WTC11 (cell line): ENCODE results near the gene MOB1B. TPM values are rescaled to one million over a fixed set of nuclear protein-coding genes. Genes with fewer than 3 reads are reported as not detected.

Experiments used
- ATF3 ChIP-seq: sonication (generic); formaldehyde crosslinking; conservative IDR thresholded peaks from 2 replicates; pipeline ENCODE4 v1.8.1; 2022; ENCODE audit warnings: mild to moderate bottlenecking, missing genetic modification reagents
- CREM ChIP-seq: sonication (generic); formaldehyde crosslinking; IDR thresholded peaks from 2 replicates; pipeline ENCODE4 v1.8.1; 2022; ENCODE audit warnings: mild to moderate bottlenecking, missing genetic modification reagents, moderate library complexity
- EMX1 ChIP-seq: fragments of 250-450 bp; sonication (Bioruptor Pico); IDR thresholded peaks from 2 replicates; pipeline ENCODE4 v1.8.0; 2021; ENCODE audit warnings: mild to moderate bottlenecking
- ESRRA ChIP-seq: sonication (generic); formaldehyde crosslinking; IDR thresholded peaks from 2 replicates; pipeline ENCODE4 v1.8.1; 2022; ENCODE audit warnings: mild to moderate bottlenecking, missing genetic modification reagents, borderline replicate concordance
- FOXK1 ChIP-seq: sonication (generic); formaldehyde crosslinking; IDR thresholded peaks from 2 replicates; pipeline ENCODE4 v1.8.0; 2022; ENCODE audit warnings: mild to moderate bottlenecking, moderate library complexity, missing genetic modification reagents
- FOXP1 ChIP-seq: sonication (generic); formaldehyde crosslinking; IDR thresholded peaks from 2 replicates; pipeline ENCODE4 v1.8.0; 2022; ENCODE audit warnings: missing genetic modification reagents, mild to moderate bottlenecking, moderate library complexity, borderline replicate concordance
- GABPB1 ChIP-seq: sonication (generic); formaldehyde crosslinking; IDR thresholded peaks from 2 replicates; pipeline ENCODE4 v1.8.1; 2023; ENCODE audit warnings: mild to moderate bottlenecking, missing genetic modification reagents
- GRHL2 ChIP-seq: fragments of 250-450 bp; sonication (Bioruptor Pico); IDR thresholded peaks from 2 replicates; pipeline ENCODE4 v1.8.0; 2022; ENCODE audit warnings: mild to moderate bottlenecking, moderate library complexity; ENCODE audit not compliant: insufficient replicate concordance, severe bottlenecking
- HMGA2 ChIP-seq: fragments of 250-450 bp; sonication (Bioruptor Pico); IDR thresholded peaks from 2 replicates; pipeline ENCODE4 v1.4.0; 2021; ENCODE audit warnings: mild to moderate bottlenecking, moderate library complexity
- IRF1 ChIP-seq: sonication (generic); formaldehyde crosslinking; IDR thresholded peaks from 2 replicates; pipeline ENCODE4 v1.8.0; 2023; ENCODE audit warnings: missing genetic modification reagents
- JAZF1 ChIP-seq: fragments of 250-450 bp; sonication (Bioruptor Pico); IDR thresholded peaks from 2 replicates; pipeline ENCODE4 v1.9.0; 2021; ENCODE audit warnings: moderate library complexity, mild to moderate bottlenecking, inconsistent platforms
- KAT7 ChIP-seq: sonication (generic); formaldehyde crosslinking; IDR thresholded peaks from 2 replicates; pipeline ENCODE4 v1.8.1; 2023; ENCODE audit warnings: missing genetic modification reagents, mild to moderate bottlenecking, borderline replicate concordance
- MXD4 ChIP-seq: fragments of 250-450 bp; sonication (Bioruptor Pico); IDR thresholded peaks from 2 replicates; pipeline ENCODE4 v1.8.0; 2021; ENCODE audit warnings: mild to moderate bottlenecking, moderate library complexity, borderline replicate concordance
- NFE2L1 ChIP-seq: sonication (generic); formaldehyde crosslinking; IDR thresholded peaks from 2 replicates; pipeline ENCODE4 v1.8.1; 2023; ENCODE audit warnings: missing genetic modification reagents
- NR1H2 ChIP-seq: sonication (generic); formaldehyde crosslinking; IDR thresholded peaks from 2 replicates; pipeline ENCODE4 v1.9.0; 2021; ENCODE audit warnings: mild to moderate bottlenecking, moderate library complexity, missing genetic modification reagents
- NR3C1 ChIP-seq: sonication (generic); formaldehyde crosslinking; conservative IDR thresholded peaks from 2 replicates; pipeline ENCODE4 v1.8.1; 2023; ENCODE audit warnings: low read depth, mild to moderate bottlenecking, missing genetic modification reagents
- PRDM15 ChIP-seq: sonication (generic); formaldehyde crosslinking; IDR thresholded peaks from 2 replicates; pipeline ENCODE4 v1.8.0; 2022; ENCODE audit warnings: missing genetic modification reagents
- RELA ChIP-seq: sonication (generic); formaldehyde crosslinking; IDR thresholded peaks from 2 replicates; pipeline ENCODE4 v1.8.1; 2022; ENCODE audit warnings: missing genetic modification reagents, mild to moderate bottlenecking, borderline replicate concordance
- RORB ChIP-seq: fragments of 250-450 bp; sonication (Bioruptor Pico); IDR thresholded peaks from 2 replicates; pipeline ENCODE4 v1.9.0; 2021; ENCODE audit warnings: mild to moderate bottlenecking
- TCF7 ChIP-seq: sonication (generic); formaldehyde crosslinking; IDR thresholded peaks from 2 replicates; pipeline ENCODE4 v1.8.0; 2022; ENCODE audit warnings: mild to moderate bottlenecking, low read depth, missing genetic modification reagents, moderate library complexity
- TEAD1 ChIP-seq: sonication (generic); formaldehyde crosslinking; IDR thresholded peaks from 2 replicates; pipeline ENCODE4 v1.8.0; 2022; ENCODE audit warnings: mild to moderate bottlenecking, missing genetic modification reagents
- ZNF121 ChIP-seq: sonication (generic); formaldehyde crosslinking; IDR thresholded peaks from 2 replicates; pipeline ENCODE4 v1.8.0; 2023; ENCODE audit warnings: missing genetic modification reagents
- ZNF219 ChIP-seq: sonication (generic); formaldehyde crosslinking; IDR thresholded peaks from 2 replicates; pipeline ENCODE4 v1.8.0; 2023; ENCODE audit warnings: missing genetic modification reagents, mild to moderate bottlenecking, borderline replicate concordance
- ZNF232 ChIP-seq: sonication (generic); formaldehyde crosslinking; IDR thresholded peaks from 2 replicates; pipeline ENCODE4 v1.8.0; 2022; ENCODE audit warnings: mild to moderate bottlenecking, missing genetic modification reagents
- ZNF423 ChIP-seq: fragments of 250-450 bp; sonication (Bioruptor Pico); IDR thresholded peaks from 2 replicates; pipeline ENCODE4 v2.1.2; 2022; ENCODE audit warnings: mild to moderate bottlenecking, moderate library complexity
- ZNF671 ChIP-seq: fragments of 250-450 bp; sonication (Bioruptor Pico); IDR thresholded peaks from 2 replicates; pipeline ENCODE4 v1.8.0; 2021; ENCODE audit warnings: mild to moderate bottlenecking
- total RNA-seq: library from RNA; stranded (reverse); gene quantifications from 3 replicates; pipeline ENCODE4 v1.2.3, GENCODE V29; 2021
- TF ChIP-seq, protein P1 (sequence below): sonication (generic); formaldehyde crosslinking; IDR thresholded peaks from 2 replicates; pipeline ENCODE4 v1.8.0; 2022; ENCODE audit warnings: mild to moderate bottlenecking, missing genetic modification reagents
- TF ChIP-seq, protein P2 (sequence below): fragments of 250-450 bp; sonication (Bioruptor Pico); IDR thresholded peaks from 2 replicates; pipeline ENCODE4 v2.1.2; 2022; ENCODE audit warnings: mild to moderate bottlenecking, moderate library complexity
- TF ChIP-seq, protein P3 (sequence below): sonication (generic); formaldehyde crosslinking; IDR thresholded peaks from 2 replicates; pipeline ENCODE4 v1.8.1; 2022; ENCODE audit warnings: mild to moderate bottlenecking, moderate library complexity, missing genetic modification reagents
- TF ChIP-seq, protein P4 (sequence below): sonication (generic); formaldehyde crosslinking; IDR thresholded peaks from 2 replicates; pipeline ENCODE4 v1.8.0; 2022; ENCODE audit warnings: mild to moderate bottlenecking, missing genetic modification reagents
- TF ChIP-seq, protein P5 (sequence below): sonication (generic); formaldehyde crosslinking; IDR thresholded peaks from 2 replicates; pipeline ENCODE4 v1.8.1; 2023; ENCODE audit warnings: mild to moderate bottlenecking, missing genetic modification reagents, moderate library complexity

MOB1B gene
- total RNA-seq, 1 experiment from 2014 or later: 28.0 TPM

- TF ChIP-seq JAZF1 (CRISPR knock-in tag) (no peak), ZNF232 (CRISPR knock-in tag) (no peak; the same call in 1 of the 2 replicates), RELA (CRISPR knock-in tag) (peak; percentile 53; the same call in 1 of the 2 replicates), ZNF423 (CRISPR knock-in tag) (no peak), TCF7 (no peak), MXD4 (CRISPR knock-in tag) (no peak), NFE2L1 (CRISPR knock-in tag) (0 out of 2 replicates have a peak, but pooled peaks have one; percentile 50), ATF3 (CRISPR knock-in tag) (no peak), TEAD1 (CRISPR knock-in tag) (peak; percentile 68), GRHL2 (CRISPR knock-in tag) (no peak), CREM (CRISPR knock-in tag) (no peak), HMGA2 (CRISPR knock-in tag) (no peak), ESRRA (peak; percentile 86; the same call in 1 of the 2 replicates), KAT7 (CRISPR knock-in tag) (0 out of 2 replicates have a peak, but pooled peaks have one; percentile 73), FOXP1 (peak; percentile 49), ZNF671 (CRISPR knock-in tag) (no peak), ZNF121 (CRISPR knock-in tag) (no peak), ZNF219 (no peak), NR3C1 (CRISPR knock-in tag) (no peak), EMX1 (CRISPR knock-in tag) (no peak), IRF1 (CRISPR knock-in tag) (no peak), FOXK1 (CRISPR knock-in tag) (peak; percentile 65; the same call in 1 of the 2 replicates), RORB (no peak), NR1H2 (CRISPR knock-in tag) (no peak), PRDM15 (CRISPR knock-in tag) (0 out of 2 replicates have a peak, but pooled peaks have one; percentile 29), GABPB1 (CRISPR knock-in tag) (peak; percentile 29; the same call in 1 of the 2 replicates)
- TF ChIP-seq, protein P1, sequence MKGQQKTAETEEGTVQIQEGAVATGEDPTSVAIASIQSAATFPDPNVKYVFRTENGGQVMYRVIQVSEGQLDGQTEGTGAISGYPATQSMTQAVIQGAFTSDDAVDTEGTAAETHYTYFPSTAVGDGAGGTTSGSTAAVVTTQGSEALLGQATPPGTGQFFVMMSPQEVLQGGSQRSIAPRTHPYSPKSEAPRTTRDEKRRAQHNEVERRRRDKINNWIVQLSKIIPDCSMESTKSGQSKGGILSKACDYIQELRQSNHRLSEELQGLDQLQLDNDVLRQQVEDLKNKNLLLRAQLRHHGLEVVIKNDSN (CRISPR knock-in tag): 0 out of 2 replicates have a peak, but pooled peaks have one; percentile 46
- TF ChIP-seq, protein P2, sequence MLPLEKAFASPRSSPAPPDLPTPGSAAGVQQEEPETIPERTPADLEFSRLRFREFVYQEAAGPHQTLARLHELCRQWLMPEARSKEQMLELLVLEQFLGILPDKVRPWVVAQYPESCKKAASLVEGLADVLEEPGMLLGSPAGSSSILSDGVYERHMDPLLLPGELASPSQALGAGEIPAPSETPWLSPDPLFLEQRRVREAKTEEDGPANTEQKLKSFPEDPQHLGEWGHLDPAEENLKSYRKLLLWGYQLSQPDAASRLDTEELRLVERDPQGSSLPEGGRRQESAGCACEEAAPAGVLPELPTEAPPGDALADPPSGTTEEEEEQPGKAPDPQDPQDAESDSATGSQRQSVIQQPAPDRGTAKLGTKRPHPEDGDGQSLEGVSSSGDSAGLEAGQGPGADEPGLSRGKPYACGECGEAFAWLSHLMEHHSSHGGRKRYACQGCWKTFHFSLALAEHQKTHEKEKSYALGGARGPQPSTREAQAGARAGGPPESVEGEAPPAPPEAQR (CRISPR knock-in tag): no peak
- TF ChIP-seq, protein P3, sequence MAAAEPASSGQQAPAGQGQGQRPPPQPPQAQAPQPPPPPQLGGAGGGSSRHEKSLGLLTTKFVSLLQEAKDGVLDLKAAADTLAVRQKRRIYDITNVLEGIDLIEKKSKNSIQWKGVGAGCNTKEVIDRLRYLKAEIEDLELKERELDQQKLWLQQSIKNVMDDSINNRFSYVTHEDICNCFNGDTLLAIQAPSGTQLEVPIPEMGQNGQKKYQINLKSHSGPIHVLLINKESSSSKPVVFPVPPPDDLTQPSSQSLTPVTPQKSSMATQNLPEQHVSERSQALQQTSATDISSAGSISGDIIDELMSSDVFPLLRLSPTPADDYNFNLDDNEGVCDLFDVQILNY: no peak
- TF ChIP-seq, protein P4, sequence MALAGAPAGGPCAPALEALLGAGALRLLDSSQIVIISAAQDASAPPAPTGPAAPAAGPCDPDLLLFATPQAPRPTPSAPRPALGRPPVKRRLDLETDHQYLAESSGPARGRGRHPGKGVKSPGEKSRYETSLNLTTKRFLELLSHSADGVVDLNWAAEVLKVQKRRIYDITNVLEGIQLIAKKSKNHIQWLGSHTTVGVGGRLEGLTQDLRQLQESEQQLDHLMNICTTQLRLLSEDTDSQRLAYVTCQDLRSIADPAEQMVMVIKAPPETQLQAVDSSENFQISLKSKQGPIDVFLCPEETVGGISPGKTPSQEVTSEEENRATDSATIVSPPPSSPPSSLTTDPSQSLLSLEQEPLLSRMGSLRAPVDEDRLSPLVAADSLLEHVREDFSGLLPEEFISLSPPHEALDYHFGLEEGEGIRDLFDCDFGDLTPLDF (CRISPR knock-in tag): peak; percentile 88
- TF ChIP-seq, protein P5, sequence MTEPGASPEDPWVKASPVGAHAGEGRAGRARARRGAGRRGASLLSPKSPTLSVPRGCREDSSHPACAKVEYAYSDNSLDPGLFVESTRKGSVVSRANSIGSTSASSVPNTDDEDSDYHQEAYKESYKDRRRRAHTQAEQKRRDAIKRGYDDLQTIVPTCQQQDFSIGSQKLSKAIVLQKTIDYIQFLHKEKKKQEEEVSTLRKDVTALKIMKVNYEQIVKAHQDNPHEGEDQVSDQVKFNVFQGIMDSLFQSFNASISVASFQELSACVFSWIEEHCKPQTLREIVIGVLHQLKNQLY (CRISPR knock-in tag): no peak
Observed at GRCh38 chr4:70901984-70902576, at the start of gene MOB1B (continued).
